ENCODE results near the gene OPN4.
A peak's percentile ranks its signal among the peaks of the same experiment; 100 is the strongest.

The OPN4 gene

GRCh38 chr10:86684331-86685097, 30.2 kb downstream of the OPN4 start:
- no peak for DNase-seq

- no peak for DNase-seq
Measured at GRCh38 chr10:86685416-86685815, 31.1 kb downstream of the OPN4 start.

- DNase-seq: no peak
Measured at GRCh38 chr10:86685893-86686632, 31.7 kb downstream of the OPN4 start.

- DNase-seq: no peak
Measured at GRCh38 chr10:86686972-86687371, 32.6 kb downstream of the OPN4 start.

GRCh38 chr10:86687750-86688149, 33.4 kb downstream of the OPN4 start:
- no peak for DNase-seq

- DNase-seq: peak; percentile 47 to 64
Measured at GRCh38 chr10:86688398-86688921, 34.1 kb downstream of the OPN4 start.

- no peak for DNase-seq
Measured at GRCh38 chr10:86689146-86689545, 34.8 kb downstream of the OPN4 start.

GRCh38 chr10:86690231-86690630, 35.9 kb downstream of the OPN4 start:
- no peak for DNase-seq

- no peak for DNase-seq
Measured at GRCh38 chr10:86690657-86691084, 36.3 kb downstream of the OPN4 start.

- no peak for DNase-seq
Measured at GRCh38 chr10:86691333-86692022, 37.1 kb downstream of the OPN4 start.

- no peak for DNase-seq
Measured at GRCh38 chr10:86692023-86692514, 37.7 kb downstream of the OPN4 start.

- no peak for DNase-seq
Measured at GRCh38 chr10:86692664-86693063, 38.3 kb downstream of the OPN4 start.

- no peak for DNase-seq
Measured at GRCh38 chr10:86693275-86693674, 38.9 kb downstream of the OPN4 start.

GRCh38 chr10:86693721-86694369, 39.5 kb downstream of the OPN4 start:
- DNase-seq: peak; percentile 28 to 29

GRCh38 chr10:86698207-86698940, 44.0 kb downstream of the OPN4 start:
- DNase-seq: no peak

GRCh38 chr10:86699125-86699524, 44.8 kb downstream of the OPN4 start:
- no peak for DNase-seq

GRCh38 chr10:86699541-86699940, 45.2 kb downstream of the OPN4 start:
- no peak for DNase-seq

GRCh38 chr10:86699991-86700840, 45.9 kb downstream of the OPN4 start:
- DNase-seq: no peak

- no peak for DNase-seq
Measured at GRCh38 chr10:86700851-86701617, 46.7 kb downstream of the OPN4 start.

GRCh38 chr10:86703176-86703575, 48.8 kb downstream of the OPN4 start:
- no peak for DNase-seq
